B cell (primary cell): Measurements from ENCODE around the gene WWP2. TPM values are rescaled to one million over a fixed set of nuclear protein-coding genes. Genes with fewer than 3 reads are reported as not detected.

Source experiments
- ATAC-seq: fragments of 200-7000 bp; cut with Tn5 transposase; one replicate; pipeline ENCODE4 v1.10.0; 2021; ENCODE audit warnings: low read depth, mild to moderate bottlenecking, moderate number of reproducible peaks, moderate library complexity
- CTCF ChIA-PET: fragments of 350-600 bp; sonication (Branson Sonifier 250); formaldehyde crosslinking; loops from one replicate; lab custom pipeline; 2021; ENCODE audit warnings: antibody characterized with exemption, inconsistent platforms; lab: Charles Lee
- POLR2A ChIA-PET: fragments of 350-600 bp; sonication (Branson Sonifier 250); formaldehyde crosslinking; loops from one replicate; lab custom pipeline; 2021; ENCODE audit warnings: antibody characterized with exemption; lab: Charles Lee
- DNase-seq: peaks from one replicate; pipeline ENCODE4 v3.0.0; 2013
- H2AFZ ChIP-seq: 2 replicates; pipeline ENCODE4 v1.6.1; 2012; ENCODE audit warnings: mild to moderate bottlenecking, low read depth, low read length; ENCODE audit not compliant: insufficient read depth, poor library complexity, severe bottlenecking
- H3K27ac ChIP-seq, 2 donors: 1 replicate in 1 of 2; 2 replicates in 1 of 2; pipeline ENCODE4 v1.5.1; 2012 to 2013; ENCODE audit warnings: low read length in 2 of 2, mild to moderate bottlenecking in 2 of 2, moderate library complexity in 1 of 2
- H3K27me3 ChIP-seq, 4 experiments: fragments of 200-600 bp in 1 of 4; sonication (generic) in 1 of 4; replicated peaks in 1 of 4; 1 replicate in 2 of 4; 2 replicates in 2 of 4; pipeline versions ENCODE4 v1.6.1 to v1.7.0; 2013 to 2016; ENCODE audit warnings: low read length in 3 of 4, mild to moderate bottlenecking in 2 of 4, mixed read lengths in 1 of 4, moderate library complexity in 1 of 4; ENCODE audit not compliant: insufficient read depth in 4 of 4, control insufficient read depth in 3 of 4; ENCODE audit errors: control extremely low read depth in 1 of 4
- H3K36me3 ChIP-seq, 2 experiments: replicated peaks in 1 of 2; 1 replicate in 1 of 2; 2 replicates in 1 of 2; pipeline versions ENCODE4 v1.6.1 to v1.7.1; 2013; ENCODE audit warnings: low read length in 1 of 2; ENCODE audit not compliant: insufficient read depth in 2 of 2, control insufficient read depth in 1 of 2; ENCODE audit errors: control extremely low read depth in 1 of 2, extremely low read depth in 1 of 2
- H3K4me1 ChIP-seq, 2 donors: fragments of 200-600 bp in 1 of 2; sonication (generic) in 1 of 2; 1 replicate in 1 of 2; 2 replicates in 1 of 2; pipeline versions ENCODE4 v1.5.1 to v1.6.1; 2013 to 2017; ENCODE audit warnings: low read length in 2 of 2; ENCODE audit not compliant: control insufficient read depth in 2 of 2, insufficient read depth in 2 of 2
- H3K4me2 ChIP-seq: replicated peaks from 2 replicates; pipeline ENCODE3; 2012; ENCODE audit warnings: mild to moderate bottlenecking, low read depth, low read length; ENCODE audit not compliant: poor library complexity, severe bottlenecking
- H3K4me3 ChIP-seq, 5 experiments: fragments of 200-600 bp in 1 of 5; sonication (generic) in 1 of 5; 1 replicate in 3 of 5; 2 replicates in 2 of 5; pipeline versions ENCODE4 v1.5.1 to v1.7.0; 2011 to 2016; ENCODE audit warnings: low read length in 4 of 5, mild to moderate bottlenecking in 4 of 5, low read depth in 2 of 5, control low read depth in 1 of 5, moderate library complexity in 1 of 5; ENCODE audit not compliant: insufficient read depth in 1 of 5; ENCODE audit errors: control extremely low read depth in 1 of 5, extremely low read depth in 1 of 5
- H3K79me2 ChIP-seq: fragments of 200-600 bp; sonication (generic); one replicate; pipeline ENCODE4 v1.6.0; 2016; ENCODE audit warnings: low read length; ENCODE audit not compliant: control insufficient read depth, insufficient read depth
- H3K9ac ChIP-seq: fragments of 200-600 bp; sonication (generic); 2 replicates; pipeline ENCODE4 v1.6.1; 2017; ENCODE audit warnings: mild to moderate bottlenecking, low read length, moderate library complexity
- H3K9me3 ChIP-seq, 3 donors: one replicate each; pipeline versions ENCODE4 v1.6.1 to v1.7.1; 2013; ENCODE audit warnings: low read length in 2 of 3; ENCODE audit not compliant: control insufficient read depth in 2 of 3, insufficient read depth in 1 of 3; ENCODE audit errors: control extremely low read depth in 1 of 3
- H4K20me1 ChIP-seq: 2 replicates; pipeline ENCODE4 v1.6.0; 2012; ENCODE audit warnings: mild to moderate bottlenecking, low read length; ENCODE audit not compliant: insufficient read depth, control insufficient read depth, poor library complexity, severe bottlenecking
- H3K27ac Mint-ChIP-seq: one replicate; pipeline ENCODE4 v1.8.0; 2021; ENCODE audit warnings: mixed read lengths
- H3K27me3 Mint-ChIP-seq: one replicate; pipeline ENCODE4 v1.8.0; 2021; ENCODE audit warnings: mixed read lengths
- H3K4me1 Mint-ChIP-seq: one replicate; pipeline ENCODE4 v1.8.0; 2021; ENCODE audit warnings: mixed read lengths
- H3K4me3 Mint-ChIP-seq: one replicate; pipeline ENCODE4 v1.8.0; 2021; ENCODE audit warnings: mixed read lengths
- H3K9me3 Mint-ChIP-seq: one replicate; pipeline ENCODE4 v1.8.0; 2022; ENCODE audit warnings: mixed read lengths; ENCODE audit not compliant: insufficient read depth
- EZH2 ChIP-seq: IDR thresholded peaks from 2 replicates; pipeline ENCODE4 v1.6.1; 2012; ENCODE audit warnings: borderline replicate concordance, low read depth, mild to moderate bottlenecking, moderate library complexity, low read length; ENCODE audit not compliant: insufficient read depth, poor library complexity, severe bottlenecking
- WGBS: methylation state at CpG from one replicate; pipeline ENCODE4 v1.1.5; 2013; ENCODE audit warnings: missing lambda C conversion rate; ENCODE audit not compliant: insufficient coverage; 5-methylcytosine and 5-hydroxymethylcytosine counted together
- intact Hi-C: fragments of 100-400 bp; cut with micrococcal nuclease; formaldehyde crosslinking; loops from one replicate; pipeline ENCODE4 v1.10.0; 2022
- polyA plus RNA-seq: library from polyadenylated mRNA; depleted of rRNA; stranded (reverse); fragments of >200 nt; gene quantifications from 2 replicates; pipeline ENCODE4 v1.2.3, GENCODE V29; 2012
- total RNA-seq, 2 donors: library from RNA; stranded (reverse); fragments of 120-200 nt in 1 of 2; gene quantifications; 1 replicate in 1 of 2; 2 replicates in 1 of 2; pipeline versions ENCODE4 v1.2.3 to v1.2.4, GENCODE V29; 2013 to 2022
- TF ChIP-seq, protein P1 (sequence below): fragments of 200-600 bp; IDR thresholded peaks from one replicate; pipeline ENCODE4 v1.8.0; 2022; ENCODE audit warnings: antibody characterized with exemption, mild to moderate bottlenecking

WWP2 gene
- total and polyA plus RNA-seq, 2 donors (not counting 1 experiment from before 2014, with no cell fraction given): 33.4 to 105 TPM

DNA sequence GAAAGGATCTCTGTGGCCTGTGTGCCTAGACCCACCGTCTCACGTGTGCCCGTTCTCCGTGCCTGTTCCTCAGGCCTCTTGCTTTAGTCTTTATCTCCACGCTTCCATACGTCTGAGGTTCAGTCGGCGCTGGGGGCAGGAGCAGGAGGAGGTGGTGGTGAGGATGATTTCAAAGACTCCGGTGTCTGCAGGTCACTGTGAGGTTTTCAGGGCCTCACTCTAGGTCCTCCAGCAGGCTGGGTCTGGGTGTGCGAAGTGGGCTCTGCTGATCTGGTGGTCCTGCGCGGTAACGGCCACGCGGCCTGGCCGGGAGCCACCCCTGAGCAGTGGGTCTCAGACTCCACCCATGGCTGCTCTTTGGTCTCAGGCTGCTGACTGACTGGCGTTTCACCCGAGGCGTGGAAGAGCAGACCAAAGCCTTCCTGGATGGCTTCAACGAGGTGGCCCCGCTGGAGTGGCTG is 174.6 kb downstream of the WWP2 start:
- TF ChIP-seq EZH2: no peak
- TF ChIP-seq, protein P1, sequence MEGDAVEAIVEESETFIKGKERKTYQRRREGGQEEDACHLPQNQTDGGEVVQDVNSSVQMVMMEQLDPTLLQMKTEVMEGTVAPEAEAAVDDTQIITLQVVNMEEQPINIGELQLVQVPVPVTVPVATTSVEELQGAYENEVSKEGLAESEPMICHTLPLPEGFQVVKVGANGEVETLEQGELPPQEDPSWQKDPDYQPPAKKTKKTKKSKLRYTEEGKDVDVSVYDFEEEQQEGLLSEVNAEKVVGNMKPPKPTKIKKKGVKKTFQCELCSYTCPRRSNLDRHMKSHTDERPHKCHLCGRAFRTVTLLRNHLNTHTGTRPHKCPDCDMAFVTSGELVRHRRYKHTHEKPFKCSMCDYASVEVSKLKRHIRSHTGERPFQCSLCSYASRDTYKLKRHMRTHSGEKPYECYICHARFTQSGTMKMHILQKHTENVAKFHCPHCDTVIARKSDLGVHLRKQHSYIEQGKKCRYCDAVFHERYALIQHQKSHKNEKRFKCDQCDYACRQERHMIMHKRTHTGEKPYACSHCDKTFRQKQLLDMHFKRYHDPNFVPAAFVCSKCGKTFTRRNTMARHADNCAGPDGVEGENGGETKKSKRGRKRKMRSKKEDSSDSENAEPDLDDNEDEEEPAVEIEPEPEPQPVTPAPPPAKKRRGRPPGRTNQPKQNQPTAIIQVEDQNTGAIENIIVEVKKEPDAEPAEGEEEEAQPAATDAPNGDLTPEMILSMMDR: no peak
- WGBS: 98% methylated on average over 21 of the region's 21 CpGs
- H3K79me2 ChIP-seq: no peaks in the 10 kb centered on the region
- peaks cover 1 to 94% of the 10 kb centered on the region in 2 experiments for H3K36me3 ChIP-seq
- H3K9me3 ChIP-seq: no peaks in the 10 kb centered on the region
- DNase-seq (no peak), ATAC-seq (no peak)
- Mint-ChIP-seq H3K27ac (no peak overlapping the region), H3K4me3 (no peak overlapping the region), H3K9me3 (no peaks in the 10 kb centered on the region), H3K27me3 (no peaks in the 10 kb centered on the region), H3K4me1 (no peaks in the 10 kb centered on the region)
- no peak overlapping the region for H2AFZ ChIP-seq
- no peaks in the 10 kb centered on the region for H3K27me3 ChIP-seq
- no peaks in the 10 kb centered on the region for H3K4me1 ChIP-seq
- no peaks in the 10 kb centered on the region for H4K20me1 ChIP-seq
- ChIA-PET CTCF (interaction anchor here (1.4 kb wide), 1 partner anchor 9 kb away, joined by 3 read pairs; no protein-coding TSS in a partner anchor), POLR2A (no interaction called here)
- H3K4me2 ChIP-seq: no peak overlapping the region
- no peak overlapping the region for H3K4me3 ChIP-seq
- intact Hi-C loops: no loop called here
- no peak overlapping the region for H3K9ac ChIP-seq
- no peak overlapping the region for H3K27ac ChIP-seq

GRCh38 chr16:69937465-69937951 is 175.4 kb downstream of the WWP2 start:
- H3K36me3 ChIP-seq: peaks cover 1 to 92% of the 10 kb centered on the region in 2 experiments
- no peak for ATAC-seq
- no peaks in the 10 kb centered on the region for H3K4me1 ChIP-seq
- H3K4me3 ChIP-seq: no peak overlapping the region
- TF ChIP-seq, protein P1: no peak
- TF ChIP-seq EZH2: no peak
- H3K27ac ChIP-seq: no peak overlapping the region
- H3K4me2 ChIP-seq: no peak overlapping the region
- H3K79me2 ChIP-seq: no peaks in the 10 kb centered on the region
- POLR2A ChIA-PET: no interaction called here
- intact Hi-C loops: no loop called here
- Mint-ChIP-seq H3K4me1 (no peaks in the 10 kb centered on the region), H3K27ac (no peak overlapping the region), H3K27me3 (no peaks in the 10 kb centered on the region), H3K4me3 (no peak overlapping the region), H3K9me3 (no peaks in the 10 kb centered on the region)
- H4K20me1 ChIP-seq: no peaks in the 10 kb centered on the region
- H3K27me3 ChIP-seq: no peaks in the 10 kb centered on the region
- no peaks in the 10 kb centered on the region for H3K9me3 ChIP-seq
- no peak overlapping the region for H3K9ac ChIP-seq
- no peak overlapping the region for H2AFZ ChIP-seq
- no peak for DNase-seq
- 95% methylated on average over 16 of the region's 16 CpGs for WGBS
- CTCF ChIA-PET: interaction anchor here (1.2 kb wide), 1 partner anchor 9 kb away, joined by 4 read pairs; no protein-coding TSS in a partner anchor
